B cell (primary cell): ENCODE measurements around the gene ACACB. TPM values are rescaled to one million over a fixed set of nuclear protein-coding genes. Genes with fewer than 3 reads are reported as not detected.

Source experiments
- ATAC-seq: fragments of 200-7000 bp; cut with Tn5 transposase; one replicate; pipeline ENCODE4 v1.10.0; 2021; ENCODE audit warnings: low read depth, mild to moderate bottlenecking, moderate number of reproducible peaks, moderate library complexity
- CTCF ChIA-PET: fragments of 350-600 bp; sonication (Branson Sonifier 250); formaldehyde crosslinking; loops from one replicate; lab custom pipeline; 2021; ENCODE audit warnings: antibody characterized with exemption, inconsistent platforms; lab: Charles Lee
- POLR2A ChIA-PET: fragments of 350-600 bp; sonication (Branson Sonifier 250); formaldehyde crosslinking; loops from one replicate; lab custom pipeline; 2021; ENCODE audit warnings: antibody characterized with exemption; lab: Charles Lee
- DNase-seq: peaks from one replicate; pipeline ENCODE4 v3.0.0; 2013
- H2AFZ ChIP-seq: 2 replicates; pipeline ENCODE4 v1.6.1; 2012; ENCODE audit warnings: mild to moderate bottlenecking, low read depth, low read length; ENCODE audit not compliant: insufficient read depth, poor library complexity, severe bottlenecking
- H3K27ac ChIP-seq, 2 donors: 1 replicate in 1 of 2; 2 replicates in 1 of 2; pipeline ENCODE4 v1.5.1; 2012 to 2013; ENCODE audit warnings: low read length in 2 of 2, mild to moderate bottlenecking in 2 of 2, moderate library complexity in 1 of 2
- H3K27me3 ChIP-seq, 4 experiments: fragments of 200-600 bp in 1 of 4; sonication (generic) in 1 of 4; replicated peaks in 1 of 4; 1 replicate in 2 of 4; 2 replicates in 2 of 4; pipeline versions ENCODE4 v1.6.1 to v1.7.0; 2013 to 2016; ENCODE audit warnings: low read length in 3 of 4, mild to moderate bottlenecking in 2 of 4, mixed read lengths in 1 of 4, moderate library complexity in 1 of 4; ENCODE audit not compliant: insufficient read depth in 4 of 4, control insufficient read depth in 3 of 4; ENCODE audit errors: control extremely low read depth in 1 of 4
- H3K36me3 ChIP-seq, 2 experiments: replicated peaks in 1 of 2; 1 replicate in 1 of 2; 2 replicates in 1 of 2; pipeline versions ENCODE4 v1.6.1 to v1.7.1; 2013; ENCODE audit warnings: low read length in 1 of 2; ENCODE audit not compliant: insufficient read depth in 2 of 2, control insufficient read depth in 1 of 2; ENCODE audit errors: control extremely low read depth in 1 of 2, extremely low read depth in 1 of 2
- H3K4me1 ChIP-seq, 2 donors: fragments of 200-600 bp in 1 of 2; sonication (generic) in 1 of 2; 1 replicate in 1 of 2; 2 replicates in 1 of 2; pipeline versions ENCODE4 v1.5.1 to v1.6.1; 2013 to 2017; ENCODE audit warnings: low read length in 2 of 2; ENCODE audit not compliant: control insufficient read depth in 2 of 2, insufficient read depth in 2 of 2
- H3K4me2 ChIP-seq: replicated peaks from 2 replicates; pipeline ENCODE3; 2012; ENCODE audit warnings: mild to moderate bottlenecking, low read depth, low read length; ENCODE audit not compliant: poor library complexity, severe bottlenecking
- H3K4me3 ChIP-seq, 5 experiments: fragments of 200-600 bp in 1 of 5; sonication (generic) in 1 of 5; 1 replicate in 3 of 5; 2 replicates in 2 of 5; pipeline versions ENCODE4 v1.5.1 to v1.7.0; 2011 to 2016; ENCODE audit warnings: low read length in 4 of 5, mild to moderate bottlenecking in 4 of 5, low read depth in 2 of 5, control low read depth in 1 of 5, moderate library complexity in 1 of 5; ENCODE audit not compliant: insufficient read depth in 1 of 5; ENCODE audit errors: control extremely low read depth in 1 of 5, extremely low read depth in 1 of 5
- H3K79me2 ChIP-seq: fragments of 200-600 bp; sonication (generic); one replicate; pipeline ENCODE4 v1.6.0; 2016; ENCODE audit warnings: low read length; ENCODE audit not compliant: control insufficient read depth, insufficient read depth
- H3K9ac ChIP-seq: fragments of 200-600 bp; sonication (generic); 2 replicates; pipeline ENCODE4 v1.6.1; 2017; ENCODE audit warnings: mild to moderate bottlenecking, low read length, moderate library complexity
- H3K9me3 ChIP-seq, 3 donors: one replicate each; pipeline versions ENCODE4 v1.6.1 to v1.7.1; 2013; ENCODE audit warnings: low read length in 2 of 3; ENCODE audit not compliant: control insufficient read depth in 2 of 3, insufficient read depth in 1 of 3; ENCODE audit errors: control extremely low read depth in 1 of 3
- H4K20me1 ChIP-seq: 2 replicates; pipeline ENCODE4 v1.6.0; 2012; ENCODE audit warnings: mild to moderate bottlenecking, low read length; ENCODE audit not compliant: insufficient read depth, control insufficient read depth, poor library complexity, severe bottlenecking
- H3K27ac Mint-ChIP-seq: one replicate; pipeline ENCODE4 v1.8.0; 2021; ENCODE audit warnings: mixed read lengths
- H3K27me3 Mint-ChIP-seq: one replicate; pipeline ENCODE4 v1.8.0; 2021; ENCODE audit warnings: mixed read lengths
- H3K4me1 Mint-ChIP-seq: one replicate; pipeline ENCODE4 v1.8.0; 2021; ENCODE audit warnings: mixed read lengths
- H3K4me3 Mint-ChIP-seq: one replicate; pipeline ENCODE4 v1.8.0; 2021; ENCODE audit warnings: mixed read lengths
- H3K9me3 Mint-ChIP-seq: one replicate; pipeline ENCODE4 v1.8.0; 2022; ENCODE audit warnings: mixed read lengths; ENCODE audit not compliant: insufficient read depth
- CTCF ChIP-seq: fragments of 200-600 bp; IDR thresholded peaks from one replicate; pipeline ENCODE4 v1.8.0; 2022; ENCODE audit warnings: antibody characterized with exemption, mild to moderate bottlenecking
- EZH2 ChIP-seq: IDR thresholded peaks from 2 replicates; pipeline ENCODE4 v1.6.1; 2012; ENCODE audit warnings: borderline replicate concordance, low read depth, mild to moderate bottlenecking, moderate library complexity, low read length; ENCODE audit not compliant: insufficient read depth, poor library complexity, severe bottlenecking
- WGBS: methylation state at CpG from one replicate; pipeline ENCODE4 v1.1.5; 2013; ENCODE audit warnings: missing lambda C conversion rate; ENCODE audit not compliant: insufficient coverage; 5-methylcytosine and 5-hydroxymethylcytosine counted together
- intact Hi-C: fragments of 100-400 bp; cut with micrococcal nuclease; formaldehyde crosslinking; loops from one replicate; pipeline ENCODE4 v1.10.0; 2022
- polyA plus RNA-seq: library from polyadenylated mRNA; depleted of rRNA; stranded (reverse); fragments of >200 nt; gene quantifications from 2 replicates; pipeline ENCODE4 v1.2.3, GENCODE V29; 2012
- total RNA-seq, 2 donors: library from RNA; stranded (reverse); fragments of 120-200 nt in 1 of 2; gene quantifications; 1 replicate in 1 of 2; 2 replicates in 1 of 2; pipeline versions ENCODE4 v1.2.3 to v1.2.4, GENCODE V29; 2013 to 2022

Gene ACACB
- total and polyA plus RNA-seq, 2 donors (not counting 1 experiment from before 2014, with no cell fraction given): 7.4 to 27.5 TPM

DNA sequence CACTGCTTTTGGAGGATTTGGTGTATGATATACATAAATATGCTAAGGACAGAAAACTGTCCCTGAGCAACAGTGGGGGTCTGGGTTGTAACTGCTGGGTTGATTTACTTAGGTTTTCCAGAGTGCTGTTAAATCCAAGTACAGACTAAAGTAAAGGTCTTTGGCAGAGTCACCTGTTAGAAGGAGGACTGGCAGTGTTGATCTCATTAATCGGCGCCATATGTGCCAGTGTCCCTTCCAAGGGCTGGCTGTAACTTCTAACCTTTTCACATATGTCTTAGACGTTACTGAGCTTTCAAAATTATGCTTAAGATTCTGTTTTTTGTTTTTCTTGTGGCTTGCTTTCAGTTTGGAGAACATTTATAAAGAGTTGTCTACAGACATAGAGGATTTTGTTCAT lies 13.9 kb upstream of the ACACB start:
- intact Hi-C loops: no loop called here
- H3K9me3 Mint-ChIP-seq: no peaks in the 10 kb centered on the region
- TF ChIP-seq EZH2 (no peak), CTCF (no peak)
- H3K4me3 Mint-ChIP-seq: no peak overlapping the region
- Histone ChIP-seq H3K4me2 (no peak overlapping the region), H3K9ac (no peak overlapping the region), H3K4me3 (no peak overlapping the region), H3K4me1 (peaks cover 12 to 14% of the 10 kb centered on the region in 2 donors), H3K79me2 (peaks cover 8% of the 10 kb centered on the region), H4K20me1 (no peaks in the 10 kb centered on the region), H3K36me3 (peaks cover 1 to 29% of the 10 kb centered on the region in 2 experiments), H2AFZ (no peak overlapping the region), H3K27me3 (no peaks in the 10 kb centered on the region), H3K27ac (no peak overlapping the region), H3K9me3 (no peaks in the 10 kb centered on the region)
- peaks cover 18% of the 10 kb centered on the region for H3K4me1 Mint-ChIP-seq
- CTCF ChIA-PET: interaction anchor here (0.6 to 1.7 kb wide), 2 partner anchors 10 to 11 kb away, joined by 3 to 5 read pairs; partner anchors contain the start of gene ALKBH2
- POLR2A ChIA-PET: no interaction called here
- WGBS: 100% methylated on average over 2 of the region's 3 CpGs
- DNase-seq: no peak
- no peak for ATAC-seq
- H3K27ac Mint-ChIP-seq: no peak overlapping the region
- H3K27me3 Mint-ChIP-seq: no peaks in the 10 kb centered on the region

DNA sequence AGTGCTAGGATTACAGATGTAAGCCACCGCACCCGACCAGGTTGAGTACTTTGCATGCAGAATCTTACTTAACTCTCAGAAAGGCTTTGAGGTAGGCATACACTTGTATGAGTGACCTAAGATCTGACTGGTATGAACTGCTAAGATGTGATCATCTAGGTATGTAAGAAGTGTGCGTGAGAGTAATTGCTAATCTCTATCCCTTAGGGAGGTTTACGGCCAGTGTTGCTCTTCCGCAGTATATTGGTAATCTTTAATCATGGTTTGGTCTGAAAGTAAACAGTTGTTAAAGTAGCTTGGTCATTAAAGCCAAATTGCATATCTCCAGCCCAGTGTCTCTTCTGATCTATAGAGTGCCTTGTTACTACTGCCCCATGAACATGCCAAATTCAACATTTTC lies 11.2 kb upstream of the ACACB start:
- H3K27me3 Mint-ChIP-seq: no peaks in the 10 kb centered on the region
- no peaks in the 10 kb centered on the region for H3K27me3 ChIP-seq
- H3K4me1 Mint-ChIP-seq: peaks cover under 1% of the 10 kb centered on the region
- no peak overlapping the region for H3K4me2 ChIP-seq
- H3K36me3 ChIP-seq: peaks cover 1 to 36% of the 10 kb centered on the region in 2 experiments
- no CpG with 5 or more reads among the region's 5 CpGs for WGBS
- H3K79me2 ChIP-seq: no peaks in the 10 kb centered on the region
- ATAC-seq (no peak), DNase-seq (no peak)
- H3K27ac Mint-ChIP-seq: no peak overlapping the region
- no peaks in the 10 kb centered on the region for H3K9me3 ChIP-seq
- intact Hi-C loops: no loop called here
- TF ChIP-seq CTCF (no peak), EZH2 (no peak)
- no peak overlapping the region for H2AFZ ChIP-seq
- H3K4me3 ChIP-seq: no peak overlapping the region
- no peaks in the 10 kb centered on the region for H3K9me3 Mint-ChIP-seq
- H3K4me1 ChIP-seq: no peaks in the 10 kb centered on the region
- no peak overlapping the region for H3K9ac ChIP-seq
- ChIA-PET CTCF (no interaction called here), POLR2A (no interaction called here)
- H3K27ac ChIP-seq: no peak overlapping the region
- no peak overlapping the region for H3K4me3 Mint-ChIP-seq
- no peaks in the 10 kb centered on the region for H4K20me1 ChIP-seq
